GM19025 (cell line): ENCODE data around the gene SH3BP1.
"Not testable (repeated sequence)": the region's sequence is repeated elsewhere in the genome, so short reads cannot be mapped to it uniquely, and the experiment has no call there.

Source experiments
- ATAC-seq: cut with Tn5 transposase; IDR thresholded peaks from one replicate; pipeline ENCODE4 v1.9.1; 2021; ENCODE audit warnings: mild to moderate bottlenecking, low read depth, moderate library complexity; ENCODE audit not compliant: unreplicated experiment

The SH3BP1 gene

GRCh38 chr22:37639070-37639760 lies at the start of gene SH3BP1:
Gene SH3BP1, plus strand, starts transcription at chr22:37639669. Its CDS starts 119 bp downstream, at chr22:37639788.
- ATAC-seq, result no peak

- ATAC-seq, result not testable (repeated sequence)
These were observed 48.4 kb upstream of the SH3BP1 start for GRCh38 chr22:37591081-37591480.

GRCh38 chr22:37591823-37592404 lies 47.6 kb upstream of the SH3BP1 start:
- no peak for ATAC-seq

GRCh38 chr22:37594237-37594636 lies 45.2 kb upstream of the SH3BP1 start:
- no peak for ATAC-seq

- no peak for ATAC-seq
These were observed 40.3 kb upstream of the SH3BP1 start for GRCh38 chr22:37599153-37599552.

GRCh38 chr22:37601203-37601539 lies 38.3 kb upstream of the SH3BP1 start:
- ATAC-seq, result no peak

GRCh38 chr22:37601540-37602442 lies 37.7 kb upstream of the SH3BP1 start:
- no peak for ATAC-seq

- ATAC-seq, result not testable (repeated sequence)
These were observed 36.8 kb upstream of the SH3BP1 start for GRCh38 chr22:37602546-37603277.

- no peak for ATAC-seq
These were observed 35.4 kb upstream of the SH3BP1 start for GRCh38 chr22:37604074-37604473.

GRCh38 chr22:37604875-37605274 lies 34.6 kb upstream of the SH3BP1 start:
- ATAC-seq, result no peak

- no peak for ATAC-seq
These were observed 32.2 kb upstream of the SH3BP1 start for GRCh38 chr22:37607010-37607934.

- no peak for ATAC-seq
These were observed 31.5 kb upstream of the SH3BP1 start for GRCh38 chr22:37607935-37608476.

- ATAC-seq, result peak; percentile 76
These were observed 30.8 kb upstream of the SH3BP1 start, which contains the start of gene GGA1 for GRCh38 chr22:37608477-37609239. Gene GGA1, plus strand, starts transcription at chr22:37608834. Its CDS starts 27 bp downstream, at chr22:37608861.

- no peak for ATAC-seq
These were observed 30.0 kb upstream of the SH3BP1 start for GRCh38 chr22:37609240-37610152.

- not testable (repeated sequence) for ATAC-seq
These were observed 29.4 kb upstream of the SH3BP1 start for GRCh38 chr22:37610153-37610475.

- no peak for ATAC-seq
These were observed 28.9 kb upstream of the SH3BP1 start for GRCh38 chr22:37610480-37611129.

- ATAC-seq, result no peak
These were observed 28.3 kb upstream of the SH3BP1 start for GRCh38 chr22:37611207-37611606.
